ENCODE data around the gene TFIP11. TPM values are rescaled to one million over a fixed set of nuclear protein-coding genes. Genes with fewer than 3 reads are reported as not detected.

Gene TFIP11
- total RNA-seq, 1 donor from 2014 or later = 30.3 TPM

GRCh38 chr22:26474682-26475081 lies 37.6 kb downstream of the TFIP11 start:
- H3K9ac ChIP-seq (ENCODE audit: low read depth in 1 of 3, low read length in 3 of 3) = no peak overlapping the region
- H3K4me1 ChIP-seq (ENCODE audit: control insufficient read depth in 3 of 3, insufficient read depth in 3 of 3, low read length in 3 of 3) = peaks cover 7 to 24% (median 12%) of the 10 kb centered on the region in 3 donors
- no peaks in the 10 kb centered on the region for H3K27me3 ChIP-seq (ENCODE audit: control insufficient read depth in 3 of 3, insufficient read depth in 3 of 3, low read length in 3 of 3)
- no peaks in the 10 kb centered on the region for H3K9me3 ChIP-seq (ENCODE audit: control insufficient read depth in 3 of 3, low read length in 3 of 3)
- H3K36me3 ChIP-seq (ENCODE audit: control insufficient read depth in 3 of 3, insufficient read depth in 3 of 3, low read length in 3 of 3) = peaks cover 36 to 66% (median 59%) of the 10 kb centered on the region in 3 donors
- no peak overlapping the region for H3K27ac ChIP-seq (ENCODE audit: low read depth, low read length)
- H3K4me3 ChIP-seq (ENCODE audit: low read length in 3 of 3) = no peak overlapping the region

- Histone ChIP-seq H3K9me3 (ENCODE audit: control insufficient read depth in 3 of 3, low read length in 3 of 3) (no peaks in the 10 kb centered on the region), H3K27me3 (ENCODE audit: control insufficient read depth in 3 of 3, insufficient read depth in 3 of 3, low read length in 3 of 3) (no peaks in the 10 kb centered on the region), H3K4me3 (ENCODE audit: low read length in 3 of 3) (no peak overlapping the region), H3K9ac (ENCODE audit: low read depth in 1 of 3, low read length in 3 of 3) (no peak overlapping the region), H3K27ac (ENCODE audit: low read depth, low read length) (peak overlapping the region; percentile 87), H3K4me1 (ENCODE audit: control insufficient read depth in 3 of 3, insufficient read depth in 3 of 3, low read length in 3 of 3) (peaks cover 4 to 17% (median 6%) of the 10 kb centered on the region in 3 donors), H3K36me3 (ENCODE audit: control insufficient read depth in 3 of 3, insufficient read depth in 3 of 3, low read length in 3 of 3) (peaks cover 48 to 67% (median 63%) of the 10 kb centered on the region in 3 donors)
These were observed 40.8 kb downstream of the TFIP11 start for GRCh38 chr22:26471522-26471921.

GRCh38 chr22:26470807-26471206 lies 41.5 kb downstream of the TFIP11 start:
- Histone ChIP-seq H3K4me3 (ENCODE audit: low read length in 3 of 3) (no peak overlapping the region), H3K4me1 (ENCODE audit: control insufficient read depth in 3 of 3, insufficient read depth in 3 of 3, low read length in 3 of 3) (peaks cover 4 to 17% (median 7%) of the 10 kb centered on the region in 3 donors), H3K36me3 (ENCODE audit: control insufficient read depth in 3 of 3, insufficient read depth in 3 of 3, low read length in 3 of 3) (peaks cover 54 to 69% (median 63%) of the 10 kb centered on the region in 3 donors), H3K27me3 (ENCODE audit: control insufficient read depth in 3 of 3, insufficient read depth in 3 of 3, low read length in 3 of 3) (no peaks in the 10 kb centered on the region), H3K9ac (ENCODE audit: low read depth in 1 of 3, low read length in 3 of 3) (no peak overlapping the region), H3K27ac (ENCODE audit: low read depth, low read length) (peak overlapping the region; percentile 87), H3K9me3 (ENCODE audit: control insufficient read depth in 3 of 3, low read length in 3 of 3) (no peaks in the 10 kb centered on the region)

- H3K9ac ChIP-seq (ENCODE audit: low read depth in 1 of 3, low read length in 3 of 3) = peak overlapping the region in 1 of 3 donors; percentile 16
- H3K9me3 ChIP-seq (ENCODE audit: control insufficient read depth in 3 of 3, low read length in 3 of 3) = no peaks in the 10 kb centered on the region
- H3K4me3 ChIP-seq (ENCODE audit: low read length in 3 of 3) = no peak overlapping the region
- peaks cover 0 to 12% (median 6%) of the 10 kb centered on the region in 3 donors for H3K4me1 ChIP-seq (ENCODE audit: control insufficient read depth in 3 of 3, insufficient read depth in 3 of 3, low read length in 3 of 3)
- no peaks in the 10 kb centered on the region for H3K27me3 ChIP-seq (ENCODE audit: control insufficient read depth in 3 of 3, insufficient read depth in 3 of 3, low read length in 3 of 3)
- H3K36me3 ChIP-seq (ENCODE audit: control insufficient read depth in 3 of 3, insufficient read depth in 3 of 3, low read length in 3 of 3) = peaks cover 70 to 79% (median 74%) of the 10 kb centered on the region in 3 donors
- peak overlapping the region; percentile 29 for H3K27ac ChIP-seq (ENCODE audit: low read depth, low read length)
These were observed 46.1 kb downstream of the TFIP11 start for GRCh38 chr22:26466196-26466595.

GRCh38 chr22:26464312-26464711 lies 48.0 kb downstream of the TFIP11 start:
- no peaks in the 10 kb centered on the region for H3K27me3 ChIP-seq (ENCODE audit: control insufficient read depth in 3 of 3, insufficient read depth in 3 of 3, low read length in 3 of 3)
- no peak overlapping the region for H3K27ac ChIP-seq (ENCODE audit: low read depth, low read length)
- H3K36me3 ChIP-seq (ENCODE audit: control insufficient read depth in 3 of 3, insufficient read depth in 3 of 3, low read length in 3 of 3) = peaks cover 55 to 69% (median 67%) of the 10 kb centered on the region in 3 donors

GRCh38 chr22:26463688-26464087 lies 48.6 kb downstream of the TFIP11 start:
- no peak overlapping the region for H3K9ac ChIP-seq (ENCODE audit: low read depth in 1 of 3, low read length in 3 of 3)
- peaks cover 52 to 64% (median 63%) of the 10 kb centered on the region in 3 donors for H3K36me3 ChIP-seq (ENCODE audit: control insufficient read depth in 3 of 3, insufficient read depth in 3 of 3, low read length in 3 of 3)
- H3K27ac ChIP-seq (ENCODE audit: low read depth, low read length) = no peak overlapping the region
- peaks cover 0 to 8% (median 7%) of the 10 kb centered on the region in 3 donors for H3K4me1 ChIP-seq (ENCODE audit: control insufficient read depth in 3 of 3, insufficient read depth in 3 of 3, low read length in 3 of 3)
- no peaks in the 10 kb centered on the region for H3K9me3 ChIP-seq (ENCODE audit: control insufficient read depth in 3 of 3, low read length in 3 of 3)
- H3K27me3 ChIP-seq (ENCODE audit: control insufficient read depth in 3 of 3, insufficient read depth in 3 of 3, low read length in 3 of 3) = no peaks in the 10 kb centered on the region
- no peak overlapping the region for H3K4me3 ChIP-seq (ENCODE audit: low read length in 3 of 3)

More at GRCh38 chr22:26464312-26464711, 48.0 kb downstream of the TFIP11 start:
- H3K4me3 ChIP-seq (ENCODE audit: low read length in 3 of 3) = no peak overlapping the region
- H3K9ac ChIP-seq (ENCODE audit: low read depth in 1 of 3, low read length in 3 of 3) = no peak overlapping the region
- H3K9me3 ChIP-seq (ENCODE audit: control insufficient read depth in 3 of 3, low read length in 3 of 3) = no peaks in the 10 kb centered on the region
- H3K4me1 ChIP-seq (ENCODE audit: control insufficient read depth in 3 of 3, insufficient read depth in 3 of 3, low read length in 3 of 3) = peaks cover 0 to 8% (median 7%) of the 10 kb centered on the region in 3 donors

GRCh38 chr22:26463101-26463661 lies 49.1 kb downstream of the TFIP11 start:
- Histone ChIP-seq H3K27ac (ENCODE audit: low read depth, low read length) (no peak overlapping the region), H3K4me1 (ENCODE audit: control insufficient read depth in 3 of 3, insufficient read depth in 3 of 3, low read length in 3 of 3) (peaks cover 0 to 8% (median 7%) of the 10 kb centered on the region in 3 donors), H3K9me3 (ENCODE audit: control insufficient read depth in 3 of 3, low read length in 3 of 3) (no peaks in the 10 kb centered on the region), H3K4me3 (ENCODE audit: low read length in 3 of 3) (no peak overlapping the region), H3K36me3 (ENCODE audit: control insufficient read depth in 3 of 3, insufficient read depth in 3 of 3, low read length in 3 of 3) (peaks cover 51 to 63% (median 61%) of the 10 kb centered on the region in 3 donors), H3K9ac (ENCODE audit: low read depth in 1 of 3, low read length in 3 of 3) (no peak overlapping the region), H3K27me3 (ENCODE audit: control insufficient read depth in 3 of 3, insufficient read depth in 3 of 3, low read length in 3 of 3) (no peaks in the 10 kb centered on the region)

GRCh38 chr22:26462641-26463040 lies 49.6 kb downstream of the TFIP11 start:
- Histone ChIP-seq H3K36me3 (ENCODE audit: control insufficient read depth in 3 of 3, insufficient read depth in 3 of 3, low read length in 3 of 3) (peaks cover 54 to 66% (median 63%) of the 10 kb centered on the region in 3 donors), H3K27me3 (ENCODE audit: control insufficient read depth in 3 of 3, insufficient read depth in 3 of 3, low read length in 3 of 3) (no peaks in the 10 kb centered on the region), H3K4me1 (ENCODE audit: control insufficient read depth in 3 of 3, insufficient read depth in 3 of 3, low read length in 3 of 3) (peaks cover 0 to 8% (median 7%) of the 10 kb centered on the region in 3 donors), H3K4me3 (ENCODE audit: low read length in 3 of 3) (no peak overlapping the region), H3K9ac (ENCODE audit: low read depth in 1 of 3, low read length in 3 of 3) (no peak overlapping the region), H3K27ac (ENCODE audit: low read depth, low read length) (no peak overlapping the region), H3K9me3 (ENCODE audit: control insufficient read depth in 3 of 3, low read length in 3 of 3) (no peaks in the 10 kb centered on the region)

- Histone ChIP-seq H3K27ac (ENCODE audit: low read depth, low read length) (no peak overlapping the region), H3K4me1 (ENCODE audit: control insufficient read depth in 3 of 3, insufficient read depth in 3 of 3, low read length in 3 of 3) (peaks cover 0 to 8% (median 7%) of the 10 kb centered on the region in 3 donors), H3K9me3 (ENCODE audit: control insufficient read depth in 3 of 3, low read length in 3 of 3) (no peaks in the 10 kb centered on the region), H3K9ac (ENCODE audit: low read depth in 1 of 3, low read length in 3 of 3) (no peak overlapping the region), H3K36me3 (ENCODE audit: control insufficient read depth in 3 of 3, insufficient read depth in 3 of 3, low read length in 3 of 3) (peaks cover 56 to 70% (median 63%) of the 10 kb centered on the region in 3 donors), H3K27me3 (ENCODE audit: control insufficient read depth in 3 of 3, insufficient read depth in 3 of 3, low read length in 3 of 3) (no peaks in the 10 kb centered on the region), H3K4me3 (ENCODE audit: low read length in 3 of 3) (no peak overlapping the region)
These were observed 50.2 kb downstream of the TFIP11 start for GRCh38 chr22:26462051-26462450.

- no peak overlapping the region for H3K4me3 ChIP-seq (ENCODE audit: low read length in 3 of 3)
- H3K9me3 ChIP-seq (ENCODE audit: control insufficient read depth in 3 of 3, low read length in 3 of 3) = no peaks in the 10 kb centered on the region
- H3K27ac ChIP-seq (ENCODE audit: low read depth, low read length) = no peak overlapping the region
- H3K36me3 ChIP-seq (ENCODE audit: control insufficient read depth in 3 of 3, insufficient read depth in 3 of 3, low read length in 3 of 3) = peaks cover 54 to 68% (median 63%) of the 10 kb centered on the region in 3 donors
- H3K4me1 ChIP-seq (ENCODE audit: control insufficient read depth in 3 of 3, insufficient read depth in 3 of 3, low read length in 3 of 3) = peaks cover 0 to 8% (median 7%) of the 10 kb centered on the region in 3 donors
- H3K27me3 ChIP-seq (ENCODE audit: control insufficient read depth in 3 of 3, insufficient read depth in 3 of 3, low read length in 3 of 3) = no peaks in the 10 kb centered on the region
- no peak overlapping the region for H3K9ac ChIP-seq (ENCODE audit: low read depth in 1 of 3, low read length in 3 of 3)
These were observed 51.0 kb downstream of the TFIP11 start for GRCh38 chr22:26461188-26461810.
